Sigmoid colon (tissue), 7 donors: ENCODE results near the gene AK5. TPM values are rescaled to one million over a fixed set of nuclear protein-coding genes. Genes with fewer than 3 reads are reported as not detected.

Experiments used
- DNase-seq: peaks from one replicate; pipeline ENCODE4 v3.0.0-alpha.2; 2019
- H3K27ac ChIP-seq, 4 donors: fragments of 200-600 bp; sonication (generic); one replicate each; pipeline ENCODE4 v1.5.1; 2016 to 2019; ENCODE audit warnings: mild to moderate bottlenecking in 1 of 4
- H3K27me3 ChIP-seq, 3 donors: fragments of 200-600 bp; sonication (generic); one replicate each; pipeline ENCODE4 v1.5.1; 2019; ENCODE audit warnings: mild to moderate bottlenecking in 1 of 3
- H3K36me3 ChIP-seq, 4 donors: fragments of 200-600 bp; sonication (generic); one replicate each; pipeline ENCODE4 v1.5.1; 2016 to 2019
- H3K4me1 ChIP-seq, 4 donors: fragments of 200-600 bp; sonication (generic); one replicate each; pipeline ENCODE4 v1.5.1; 2017 to 2019
- H3K4me3 ChIP-seq, 4 donors: fragments of 200-600 bp; sonication (generic); one replicate each; pipeline ENCODE4 v1.5.1; 2017 to 2019; ENCODE audit warnings: mild to moderate bottlenecking in 2 of 4, moderate library complexity in 1 of 4
- H3K9me3 ChIP-seq, 4 donors: fragments of 200-600 bp in 3 of 4; sonication (generic) in 3 of 4; one replicate each; pipeline versions ENCODE4 v1.5.1 to v1.6.1; 2013 to 2019
- CTCF ChIP-seq, 4 experiments: fragments of 450-650 bp in 3 of 4; fragments of 200-600 bp in 1 of 4; IDR thresholded peaks; one replicate each; pipeline ENCODE4 v1.5.1; 2016 to 2019; ENCODE audit warnings: antibody characterized with exemption in 4 of 4, mild to moderate bottlenecking in 3 of 4, moderate library complexity in 2 of 4
- EP300 ChIP-seq, 4 donors: sonication (generic); formaldehyde crosslinking; IDR thresholded peaks; one replicate each; pipeline ENCODE4 v1.6.1; 2017; ENCODE audit warnings: antibody characterized with exemption in 4 of 4
- POLR2A ChIP-seq, 2 donors: fragments of 450-650 bp; IDR thresholded peaks; one replicate each; pipeline ENCODE4 v1.6.1; 2016; ENCODE audit warnings: antibody characterized with exemption in 2 of 2, mild to moderate bottlenecking in 2 of 2, moderate library complexity in 2 of 2
- POLR2AphosphoS5 ChIP-seq, 4 donors: sonication (generic); formaldehyde crosslinking; IDR thresholded peaks; one replicate each; pipeline ENCODE4 v1.6.1; 2017; ENCODE audit warnings: antibody characterized with exemption in 4 of 4
- WGBS, 2 donors: extraction: QIAGEN DNeasy Blood & Tissue Kit; methylation state at CpG; one replicate each; pipeline ENCODE4 v1.1.7; 2013; 5-methylcytosine and 5-hydroxymethylcytosine counted together
- intact Hi-C: fragments of 100-400 bp; cut with DNase I; formaldehyde crosslinking; loops from one replicate; pipeline ENCODE4 v1.15.1; 2023
- polyA plus RNA-seq, 3 donors: library from polyadenylated mRNA; stranded (reverse); fragments of 200-250 nt; gene quantifications; one replicate each; pipeline ENCODE4 v1.2.3, GENCODE V29; 2013
- total RNA-seq, 4 donors: library from RNA; depleted of rRNA; stranded (reverse); fragments of >200 nt; gene quantifications; one replicate each; pipeline ENCODE4 v1.1.0, GENCODE V29; 2016
- donor health status: healthy with polysubstance abuse.
- donor health status: Bipolar disorder and iron deficiency.
- donor health status: healthy.

The AK5 gene
- total and polyA plus RNA-seq, 7 donors = 0.33 to 6.1 (median 1.9) TPM; not detected in 1

GRCh38 chr1:77399250-77400086, 117.6 kb downstream of the AK5 start:
- no peak for DNase-seq
- no peak overlapping the region for H3K27ac ChIP-seq

GRCh38 chr1:77400781-77401180, 119.0 kb downstream of the AK5 start:
- H3K4me1 ChIP-seq = no peaks in the 10 kb centered on the region
- no peaks in the 10 kb centered on the region for H3K27me3 ChIP-seq
- H3K27ac ChIP-seq = no peak overlapping the region
- intact Hi-C loops = no loop called here
- no peaks in the 10 kb centered on the region for H3K9me3 ChIP-seq
- DNase-seq = no peak
- TF ChIP-seq CTCF (IDR thresholded peaks at IDR 0.05) (no peak), EP300 (IDR thresholded peaks at IDR 0.05) (no peak), POLR2A (IDR thresholded peaks at IDR 0.05) (no peak), POLR2AphosphoS5 (IDR thresholded peaks at IDR 0.05) (no peak)
- H3K4me3 ChIP-seq = no peak overlapping the region
- H3K36me3 ChIP-seq = no peaks in the 10 kb centered on the region
- WGBS, 2 donors = 66 to 85% methylated on average over 2 of the region's 2 CpGs

More at GRCh38 chr1:77399250-77400086, 117.6 kb downstream of the AK5 start:
- Histone ChIP-seq H3K4me3 (no peak overlapping the region), H3K36me3 (no peaks in the 10 kb centered on the region), H3K4me1 (no peaks in the 10 kb centered on the region), H3K9me3 (no peaks in the 10 kb centered on the region), H3K27me3 (no peaks in the 10 kb centered on the region)
- WGBS, 2 donors = 77 to 81% methylated on average over 6 of the region's 6 CpGs
- TF ChIP-seq CTCF (IDR thresholded peaks at IDR 0.05) (no peak), EP300 (IDR thresholded peaks at IDR 0.05) (no peak), POLR2AphosphoS5 (IDR thresholded peaks at IDR 0.05) (no peak), POLR2A (IDR thresholded peaks at IDR 0.05) (no peak)
- intact Hi-C loops = no loop called here

GRCh38 chr1:77401384-77401783, 119.6 kb downstream of the AK5 start:
- H3K4me3 ChIP-seq = no peak overlapping the region
- DNase-seq = no peak
- intact Hi-C loops = no loop called here
- TF ChIP-seq CTCF (IDR thresholded peaks at IDR 0.05) (no peak), POLR2AphosphoS5 (IDR thresholded peaks at IDR 0.05) (no peak), POLR2A (IDR thresholded peaks at IDR 0.05) (no peak), EP300 (IDR thresholded peaks at IDR 0.05) (no peak)
- H3K9me3 ChIP-seq = no peaks in the 10 kb centered on the region
- no peaks in the 10 kb centered on the region for H3K36me3 ChIP-seq
- no peak overlapping the region for H3K27ac ChIP-seq
- H3K4me1 ChIP-seq = no peaks in the 10 kb centered on the region
- WGBS, 2 donors = 88 to 93% methylated on average over 2 of the region's 2 CpGs
- no peaks in the 10 kb centered on the region for H3K27me3 ChIP-seq

- DNase-seq = no peak
- no peaks in the 10 kb centered on the region for H3K9me3 ChIP-seq
Observed at GRCh38 chr1:77405186-77405585, 123.4 kb downstream of the AK5 start.

More at GRCh38 chr1:77405186-77405585, 123.4 kb downstream of the AK5 start:
- Histone ChIP-seq H3K4me1 (no peaks in the 10 kb centered on the region), H3K27ac (no peak overlapping the region), H3K4me3 (no peak overlapping the region), H3K36me3 (no peaks in the 10 kb centered on the region), H3K27me3 (no peaks in the 10 kb centered on the region)
- TF ChIP-seq EP300 (IDR thresholded peaks at IDR 0.05) (no peak), POLR2AphosphoS5 (IDR thresholded peaks at IDR 0.05) (no peak), POLR2A (IDR thresholded peaks at IDR 0.05) (no peak), CTCF (IDR thresholded peaks at IDR 0.05) (no peak)
- intact Hi-C loops = no loop called here
- WGBS, 2 donors = 58 to 79% methylated on average over 4 of the region's 4 CpGs
